SH-SY5Y (cell line): ENCODE results near the gene BACH2.
A peak's percentile ranks its signal among the peaks of the same experiment; 100 is the strongest.

ENCODE experiments used
- GATA2 ChIP-seq: IDR thresholded peaks from 2 replicates; pipeline ENCODE4 v1.6.1; 2011; ENCODE audit warnings: mild to moderate bottlenecking, low read depth, low read length
- GATA3 ChIP-seq: IDR thresholded peaks from 2 replicates; pipeline ENCODE4 v1.6.1; 2011; ENCODE audit warnings: low read depth, mild to moderate bottlenecking, low read length, moderate library complexity

BACH2 gene

GRCh38 chr6:90025523-90026061, 271.1 kb downstream of the BACH2 start:
- peak; percentile 78 for TF ChIP-seq GATA2
- TF ChIP-seq GATA3 = peak; percentile 85

- no peak for TF ChIP-seq GATA3
- TF ChIP-seq GATA2 = no peak
These were observed 272.0 kb downstream of the BACH2 start for GRCh38 chr6:90024633-90025032.

- no peak for TF ChIP-seq GATA2
- no peak for TF ChIP-seq GATA3
These were observed 274.9 kb downstream of the BACH2 start for GRCh38 chr6:90021711-90022110.

- TF ChIP-seq GATA2 (no peak), GATA3 (no peak)
These were observed 275.9 kb downstream of the BACH2 start for GRCh38 chr6:90020746-90021145.

- TF ChIP-seq GATA2 = no peak
These were observed 277.4 kb downstream of the BACH2 start for GRCh38 chr6:90019216-90019615.

GRCh38 chr6:90015883-90016282, 280.8 kb downstream of the BACH2 start:
- TF ChIP-seq GATA2 (no peak), GATA3 (no peak)

GRCh38 chr6:90008908-90009501, 287.6 kb downstream of the BACH2 start:
- TF ChIP-seq GATA3 (no peak), GATA2 (no peak)

- TF ChIP-seq GATA3 = no peak
- TF ChIP-seq GATA2 = no peak
These were observed 288.3 kb downstream of the BACH2 start for GRCh38 chr6:90008189-90008907.

- TF ChIP-seq GATA2 (no peak), GATA3 (no peak)
These were observed 291.4 kb downstream of the BACH2 start for GRCh38 chr6:90005048-90005827.

GRCh38 chr6:90004511-90004910, 292.1 kb downstream of the BACH2 start:
- no peak for TF ChIP-seq GATA2
- no peak for TF ChIP-seq GATA3

- TF ChIP-seq GATA2 = no peak
These were observed 292.7 kb downstream of the BACH2 start for GRCh38 chr6:90003941-90004340.

- TF ChIP-seq GATA2 (no peak), GATA3 (no peak)
These were observed 293.4 kb downstream of the BACH2 start for GRCh38 chr6:90003069-90003795.

GRCh38 chr6:90000864-90001731, 295.5 kb downstream of the BACH2 start:
- TF ChIP-seq GATA2 = no peak
- no peak for TF ChIP-seq GATA3
